CD4-positive, CD25-positive, alpha-beta regulatory T cell (primary cell): Measurements from ENCODE around the gene HBP1. TPM values are rescaled to one million over a fixed set of nuclear protein-coding genes. Genes with fewer than 3 reads are reported as not detected.
A peak's percentile ranks its signal among the peaks of the same experiment; 100 is the strongest.

Experiments
- ATAC-seq, 2 donors: fragments of 150-1000 bp; cut with Tn5 transposase; one replicate each; pipeline ENCODE4 v1.10.0; 2021; ENCODE audit warnings: low read depth in 2 of 2, moderate number of reproducible peaks in 2 of 2, moderate library complexity in 1 of 2
- DNase-seq, 3 donors: peaks; one replicate each; pipeline versions ENCODE4 v3.0.0 to v3.0.0-alpha.2; 2012 to 2022; ENCODE audit warnings: mixed read lengths in 1 of 3
- H3K27ac ChIP-seq: one replicate; pipeline ENCODE4 v1.7.0; 2013; ENCODE audit warnings: mild to moderate bottlenecking, low read length; ENCODE audit not compliant: insufficient read depth, poor library complexity, severe bottlenecking
- H3K27me3 ChIP-seq: one replicate; pipeline ENCODE4 v1.7.0; 2013; ENCODE audit warnings: low read length; ENCODE audit not compliant: control insufficient read depth, insufficient read depth
- H3K36me3 ChIP-seq: one replicate; pipeline ENCODE4 v1.7.0; 2013; ENCODE audit warnings: mild to moderate bottlenecking, low read length, moderate library complexity; ENCODE audit not compliant: control insufficient read depth, insufficient read depth
- H3K4me1 ChIP-seq: 2 replicates; pipeline ENCODE4 v1.7.0; 2013; ENCODE audit warnings: mild to moderate bottlenecking, low read length; ENCODE audit not compliant: insufficient read depth, control insufficient read depth, poor library complexity, severe bottlenecking
- H3K4me3 ChIP-seq: one replicate; pipeline ENCODE4 v1.7.0; 2013; ENCODE audit warnings: low read depth, mild to moderate bottlenecking, low read length, moderate library complexity
- H3K9me3 ChIP-seq, 2 experiments: 1 replicate in 1 of 2; 2 replicates in 1 of 2; pipeline ENCODE4 v1.7.0; 2013; ENCODE audit warnings: low read length in 2 of 2, mild to moderate bottlenecking in 1 of 2, moderate library complexity in 1 of 2; ENCODE audit not compliant: control insufficient read depth in 2 of 2
- H3K27ac Mint-ChIP-seq, 3 donors: one replicate each; pipeline ENCODE4 v1.8.0; 2020 to 2022; ENCODE audit warnings: mild to moderate bottlenecking in 3 of 3, mixed read lengths in 3 of 3, moderate library complexity in 2 of 3
- H3K27me3 Mint-ChIP-seq: one replicate; pipeline ENCODE4 v1.8.0; 2022; ENCODE audit warnings: mild to moderate bottlenecking, mixed read lengths
- H3K36me3 Mint-ChIP-seq: one replicate; pipeline ENCODE4 v1.8.0; 2020; ENCODE audit warnings: mixed read lengths
- H3K4me1 Mint-ChIP-seq, 4 donors: one replicate each; pipeline ENCODE4 v1.8.0; 2020 to 2022; ENCODE audit warnings: mixed read lengths in 4 of 4, mild to moderate bottlenecking in 1 of 4
- H3K4me3 Mint-ChIP-seq, 4 donors: one replicate each; pipeline ENCODE4 v1.8.0; 2020 to 2022; ENCODE audit warnings: mild to moderate bottlenecking in 4 of 4, mixed read lengths in 4 of 4, moderate library complexity in 3 of 4
- H3K9me3 Mint-ChIP-seq, 7 donors: one replicate each; pipeline ENCODE4 v1.8.0; 2020 to 2022; ENCODE audit warnings: mixed read lengths in 7 of 7, mild to moderate bottlenecking in 3 of 7, moderate library complexity in 2 of 7
- polyA plus RNA-seq, 4 donors: library from polyadenylated mRNA; unstranded; fragments of 300-500 nt; fragmentation: Illumina TruSeq; gene quantifications; one replicate each; pipeline ENCODE4 v1.2.3, GENCODE V29; 2021
- total RNA-seq: library from RNA; stranded (reverse); gene quantifications from one replicate; pipeline ENCODE4 v1.2.3, GENCODE V29; 2022

Gene HBP1
- total and polyA plus RNA-seq, 5 donors from 2014 or later = 67.8 to 249 (median 87.9) TPM

- peaks cover 0 to 2% (median 0%) of the 10 kb centered on the region in 4 donors for H3K4me1 Mint-ChIP-seq
- Histone ChIP-seq H3K27ac (no peak overlapping the region), H3K4me1 (no peaks in the 10 kb centered on the region), H3K36me3 (no peaks in the 10 kb centered on the region), H3K4me3 (no peak overlapping the region), H3K27me3 (peaks cover 5% of the 10 kb centered on the region), H3K9me3 (no peaks in the 10 kb centered on the region)
- H3K36me3 Mint-ChIP-seq = peaks cover 2% of the 10 kb centered on the region
- no peak overlapping the region for H3K4me3 Mint-ChIP-seq
- no peak overlapping the region for H3K27ac Mint-ChIP-seq
- DNase-seq (no peak), ATAC-seq (no peak)
- peaks cover 0 to 1% (median 0%) of the 10 kb centered on the region in 7 donors for H3K9me3 Mint-ChIP-seq
- H3K27me3 Mint-ChIP-seq = peaks cover 17% of the 10 kb centered on the region
These were observed 8.4 kb upstream of the HBP1 start for GRCh38 chr7:107160389-107160788.

DNA sequence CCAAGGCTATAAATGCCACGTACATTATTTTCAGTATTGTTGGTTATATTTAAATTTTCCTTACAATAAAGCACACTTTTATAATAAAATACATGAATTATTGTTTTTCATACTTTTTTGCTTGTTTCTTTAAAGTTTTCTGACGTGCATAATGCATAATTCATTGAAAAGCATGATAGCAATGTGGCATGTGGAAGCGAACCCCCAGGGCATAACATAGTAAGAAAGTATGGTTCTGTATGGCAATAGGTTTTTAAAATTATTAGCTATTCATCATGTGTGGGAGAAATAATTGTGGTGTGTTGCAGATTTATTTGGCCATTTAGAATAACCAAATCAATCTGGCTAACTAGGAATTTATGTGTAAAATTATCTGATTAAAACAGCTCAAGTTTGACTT is 7.4 kb upstream of the HBP1 start:
- Mint-ChIP-seq H3K9me3 (no peaks in the 10 kb centered on the region), H3K27ac (no peak overlapping the region), H3K4me1 (peaks cover 0 to 5% (median 2%) of the 10 kb centered on the region in 4 donors), H3K27me3 (peaks cover 17% of the 10 kb centered on the region), H3K36me3 (peaks cover 3% of the 10 kb centered on the region), H3K4me3 (no peak overlapping the region)
- DNase-seq = no peak
- H3K36me3 ChIP-seq = no peaks in the 10 kb centered on the region
- no peak overlapping the region for H3K27ac ChIP-seq
- no peaks in the 10 kb centered on the region for H3K4me1 ChIP-seq
- no peaks in the 10 kb centered on the region for H3K9me3 ChIP-seq
- peaks cover 6% of the 10 kb centered on the region for H3K27me3 ChIP-seq
- H3K4me3 ChIP-seq = no peak overlapping the region
- ATAC-seq = no peak

DNA sequence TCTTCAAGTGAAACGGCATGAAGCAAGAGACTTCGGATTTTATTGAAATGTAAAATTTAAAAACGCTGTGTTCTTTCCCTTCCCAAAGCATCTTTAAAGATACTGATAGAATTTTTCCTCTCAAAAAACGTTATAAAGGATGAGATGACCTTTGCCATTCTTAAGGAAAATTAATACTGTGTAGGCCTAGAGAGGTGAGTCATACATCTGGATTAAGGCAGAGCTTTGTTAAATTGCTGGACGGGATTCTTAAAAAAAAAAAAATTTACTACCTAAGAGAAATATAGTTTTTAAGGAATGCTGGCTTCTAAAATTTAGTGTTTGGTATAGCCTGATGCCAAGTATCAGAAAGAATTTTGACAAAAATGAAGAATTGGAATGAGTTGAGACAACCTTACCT is 6.3 kb upstream of the HBP1 start:
- Histone ChIP-seq H3K27me3 (peaks cover 6% of the 10 kb centered on the region), H3K4me3 (no peak overlapping the region), H3K36me3 (no peaks in the 10 kb centered on the region), H3K9me3 (no peaks in the 10 kb centered on the region), H3K4me1 (peaks cover 8% of the 10 kb centered on the region), H3K27ac (no peak overlapping the region)
- ATAC-seq (no peak), DNase-seq (no peak)
- H3K27ac Mint-ChIP-seq = no peak overlapping the region
- H3K9me3 Mint-ChIP-seq = no peaks in the 10 kb centered on the region
- no peak overlapping the region for H3K4me3 Mint-ChIP-seq
- peaks cover 0 to 9% (median 5%) of the 10 kb centered on the region in 4 donors for H3K4me1 Mint-ChIP-seq
- peaks cover 7% of the 10 kb centered on the region for H3K27me3 Mint-ChIP-seq
- peaks cover 3% of the 10 kb centered on the region for H3K36me3 Mint-ChIP-seq

- no peaks in the 10 kb centered on the region for H3K9me3 ChIP-seq
- ATAC-seq (no peak), DNase-seq (no peak)
- H3K36me3 ChIP-seq = no peaks in the 10 kb centered on the region
- H3K4me1 Mint-ChIP-seq = peaks cover 0 to 20% (median 8%) of the 10 kb centered on the region in 4 donors
- peaks cover 17% of the 10 kb centered on the region for H3K4me1 ChIP-seq
- H3K9me3 Mint-ChIP-seq = no peaks in the 10 kb centered on the region
- peaks cover 3% of the 10 kb centered on the region for H3K36me3 Mint-ChIP-seq
- peak overlapping the region in 1 of 3 donors; percentile 65 for H3K27ac Mint-ChIP-seq
- H3K4me3 Mint-ChIP-seq = peak overlapping the region in 2 of 4 donors; percentile 8 to 16
- H3K27me3 ChIP-seq = peaks cover 6% of the 10 kb centered on the region
- no peak overlapping the region for H3K4me3 ChIP-seq
- peaks cover 4% of the 10 kb centered on the region for H3K27me3 Mint-ChIP-seq
- H3K27ac ChIP-seq = no peak overlapping the region
These were observed 4.7 kb upstream of the HBP1 start for GRCh38 chr7:107164092-107164491.

GRCh38 chr7:107165341-107165740 is 3.5 kb upstream of the HBP1 start:
- Mint-ChIP-seq H3K27me3 (peaks cover under 1% of the 10 kb centered on the region), H3K4me3 (peak overlapping the region in 1 of 4 donors; percentile 63), H3K36me3 (peaks cover 3% of the 10 kb centered on the region), H3K9me3 (no peaks in the 10 kb centered on the region), H3K27ac (no peak overlapping the region), H3K4me1 (peaks cover 0 to 28% (median 12%) of the 10 kb centered on the region in 4 donors)
- H3K4me3 ChIP-seq = no peak overlapping the region
- DNase-seq (no peak), ATAC-seq (no peak)
- H3K27me3 ChIP-seq = peaks cover 6% of the 10 kb centered on the region
- no peaks in the 10 kb centered on the region for H3K36me3 ChIP-seq
- H3K9me3 ChIP-seq = no peaks in the 10 kb centered on the region
- peaks cover 22% of the 10 kb centered on the region for H3K4me1 ChIP-seq
- H3K27ac ChIP-seq = no peak overlapping the region

- Mint-ChIP-seq H3K27me3 (no peaks in the 10 kb centered on the region), H3K36me3 (peaks cover 3% of the 10 kb centered on the region), H3K4me3 (peak overlapping the region; percentile 89 to 98 (median 96)), H3K9me3 (no peaks in the 10 kb centered on the region), H3K4me1 (peaks cover 5 to 39% (median 22%) of the 10 kb centered on the region in 4 donors), H3K27ac (peak overlapping the region; percentile 99 to 100 (median 99))
- DNase-seq (no peak), ATAC-seq (no peak)
- peaks cover 6% of the 10 kb centered on the region for H3K27me3 ChIP-seq
- peaks cover 34% of the 10 kb centered on the region for H3K4me1 ChIP-seq
- no peaks in the 10 kb centered on the region for H3K9me3 ChIP-seq
- peak overlapping the region; percentile 99 for H3K27ac ChIP-seq
- H3K4me3 ChIP-seq = peak overlapping the region; percentile 88
- no peaks in the 10 kb centered on the region for H3K36me3 ChIP-seq
These were observed 1.9 kb upstream of the HBP1 start for GRCh38 chr7:107166736-107167426.

- peak overlapping the region; percentile 89 to 98 (median 96) for H3K4me3 Mint-ChIP-seq
- no peaks in the 10 kb centered on the region for H3K9me3 Mint-ChIP-seq
- H3K36me3 Mint-ChIP-seq = peaks cover 3% of the 10 kb centered on the region
- peaks cover 6% of the 10 kb centered on the region for H3K27me3 ChIP-seq
- H3K27ac Mint-ChIP-seq = peak overlapping the region; percentile 99 to 100 (median 99)
- ATAC-seq = peak; percentile 0 to 1
- peak overlapping the region; percentile 99 for H3K27ac ChIP-seq
- H3K27me3 Mint-ChIP-seq = no peaks in the 10 kb centered on the region
- H3K4me3 ChIP-seq = peak overlapping the region; percentile 88
- DNase-seq = peak in 2 of 3 donors; percentile 69 to 79
- H3K4me1 Mint-ChIP-seq = peaks cover 5 to 43% (median 24%) of the 10 kb centered on the region in 4 donors
- H3K36me3 ChIP-seq = no peaks in the 10 kb centered on the region
- H3K4me1 ChIP-seq = peaks cover 37% of the 10 kb centered on the region
- H3K9me3 ChIP-seq = no peaks in the 10 kb centered on the region
These were observed 1.1 kb upstream of the HBP1 start for GRCh38 chr7:107167483-107168232.
